Endothelial cell of umbilical vein (primary cell): ENCODE measurements around the gene MTA1. TPM values are rescaled to one million over a fixed set of nuclear protein-coding genes. Genes with fewer than 3 reads are reported as not detected.
A peak's percentile ranks its signal among the peaks of the same experiment; 100 is the strongest.

Experiments
- BruUV-seq: library from RNA; stranded (reverse); fragments of 400-500 nt; replicated peaks from 2 replicates; lab custom pipeline; 2021; lab: Mats Ljungman, UMichigan
- CTCF ChIA-PET: fragments of 300-600, 350-600 bp; sonication (Branson Sonifier 250); formaldehyde crosslinking; loops from one replicate; lab custom pipeline; 2021; ENCODE audit warnings: antibody characterized with exemption, inconsistent platforms; lab: Charles Lee
- POLR2A ChIA-PET: fragments of 300-600, 350-600 bp; sonication (Branson Sonifier 250); formaldehyde crosslinking; loops from one replicate; lab custom pipeline; 2021; ENCODE audit warnings: antibody characterized with exemption, inconsistent platforms; lab: Charles Lee
- DNase-seq: peaks from one replicate; pipeline ENCODE4 v3.0.0-alpha.2; 2011; ENCODE audit warnings: low read depth, low spot score
- FAIRE-seq: peaks from 2 replicates; lab custom pipeline; 2011; peaks lifted over from hg19 to GRCh38; lab: Jason Lieb, UNC
- H2AFZ ChIP-seq: 2 replicates; pipeline ENCODE4 v1.6.0; 2012; ENCODE audit warnings: low read depth, low read length, control low read depth, inconsistent platforms
- H3K27ac ChIP-seq: 2 replicates; pipeline ENCODE4 v1.5.1; 2011; ENCODE audit warnings: low read depth, mild to moderate bottlenecking, control low read depth, low read length, moderate library complexity; ENCODE audit not compliant: insufficient read depth
- H3K27me3 ChIP-seq, 2 experiments: 2 replicates each; pipeline versions ENCODE4 v1.6.0 to v1.6.1; 2011; ENCODE audit warnings: low read length in 2 of 2, mixed read lengths in 1 of 2; ENCODE audit not compliant: control insufficient read depth in 2 of 2, insufficient read depth in 2 of 2
- H3K36me3 ChIP-seq, 2 experiments: 2 replicates in 1 of 2; 3 replicates in 1 of 2; pipeline ENCODE4 v1.5.1; 2011; ENCODE audit warnings: low read length in 2 of 2, mild to moderate bottlenecking in 1 of 2, moderate library complexity in 1 of 2; ENCODE audit not compliant: control insufficient read depth in 2 of 2, insufficient read depth in 2 of 2; ENCODE audit errors: extremely low read depth in 1 of 2
- H3K4me1 ChIP-seq: 3 replicates; pipeline ENCODE4 v1.5.1; 2011; ENCODE audit warnings: mild to moderate bottlenecking, low read length; ENCODE audit not compliant: control insufficient read depth, insufficient read depth; ENCODE audit errors: extremely low read depth
- H3K4me2 ChIP-seq: 2 replicates; pipeline ENCODE4 v1.6.1; 2011; ENCODE audit warnings: low read length, control low read depth, mixed read lengths; ENCODE audit not compliant: insufficient read depth
- H3K4me3 ChIP-seq, 3 experiments: fragments of 200-600 bp in 1 of 3; sonication (generic), shearing (Covaris generic) in 1 of 3; replicated peaks in 1 of 3; 2 replicates each; pipeline ENCODE4 v1.5.1; 2011 to 2016; ENCODE audit warnings: control low read depth in 3 of 3, low read length in 3 of 3, mild to moderate bottlenecking in 2 of 3, inconsistent platforms in 1 of 3, low read depth in 1 of 3, moderate library complexity in 1 of 3; ENCODE audit not compliant: insufficient read depth in 1 of 3
- H3K79me2 ChIP-seq: 2 replicates; pipeline ENCODE4 v1.6.0; 2012; ENCODE audit warnings: low read length, inconsistent platforms; ENCODE audit not compliant: control insufficient read depth, insufficient read depth
- H3K9ac ChIP-seq: replicated peaks from 2 replicates; pipeline ENCODE3; 2011; ENCODE audit warnings: low read length, control low read depth; ENCODE audit not compliant: insufficient read depth; ENCODE audit errors: extremely low read depth
- H3K9me1 ChIP-seq: replicated peaks from 3 replicates; pipeline ENCODE4 v1.6.0; 2011; ENCODE audit warnings: mild to moderate bottlenecking, low read length; ENCODE audit not compliant: control insufficient read depth, insufficient read depth; ENCODE audit errors: extremely low read depth
- H3K9me3 ChIP-seq: replicated peaks from 2 replicates; pipeline ENCODE4 v1.5.1; 2012; ENCODE audit warnings: low read length, inconsistent platforms; ENCODE audit not compliant: control insufficient read depth, insufficient read depth
- H4K20me1 ChIP-seq: replicated peaks from 2 replicates; pipeline ENCODE3; 2011; ENCODE audit warnings: mild to moderate bottlenecking, low read length; ENCODE audit not compliant: control insufficient read depth, insufficient read depth; ENCODE audit errors: extremely low read depth
- EZH2 ChIP-seq: IDR thresholded peaks from 2 replicates; pipeline ENCODE4 v1.6.1; 2012; ENCODE audit warnings: borderline replicate concordance, low read depth, mild to moderate bottlenecking, moderate library complexity, low read length, inconsistent platforms; ENCODE audit not compliant: severe bottlenecking
- FOS ChIP-seq: IDR thresholded peaks from 2 replicates; pipeline ENCODE4 v1.6.1; 2011; ENCODE audit warnings: mild to moderate bottlenecking, low read length, moderate library complexity, borderline replicate concordance; ENCODE audit not compliant: insufficient read depth
- GATA2 ChIP-seq: IDR thresholded peaks from 2 replicates; pipeline ENCODE4 v1.7.0; 2011; ENCODE audit warnings: low read depth, mild to moderate bottlenecking, moderate library complexity, mixed read lengths, low read length; ENCODE audit not compliant: insufficient read length, insufficient read depth
- JUN ChIP-seq: IDR thresholded peaks from 2 replicates; pipeline ENCODE4 v1.6.1; 2011; ENCODE audit warnings: borderline replicate concordance, low read depth; ENCODE audit not compliant: insufficient read length, insufficient read depth
- MAX ChIP-seq: IDR thresholded peaks from 2 replicates; pipeline ENCODE4 v1.6.1; 2011; ENCODE audit not compliant: insufficient read depth, insufficient read length
- MYC ChIP-seq: IDR thresholded peaks from one replicate; pipeline ENCODE4 v1.6.1; 2011; ENCODE audit warnings: mild to moderate bottlenecking, low read depth, low read length
- POLR2A ChIP-seq: IDR thresholded peaks from 2 replicates; pipeline ENCODE4 v1.6.1; 2012; ENCODE audit warnings: low read depth, mild to moderate bottlenecking, control low read depth, low read length
- POLR2AphosphoS5 ChIP-seq: IDR thresholded peaks from 2 replicates; pipeline ENCODE4 v1.6.1; 2012; ENCODE audit warnings: low read depth, mild to moderate bottlenecking, control low read depth, low read length, moderate library complexity; ENCODE audit not compliant: insufficient read depth
- dilution Hi-C: fragments of 300-500 bp; cut with MboI; formaldehyde crosslinking; loops from one replicate; pipeline ENCODE4 v1.15.0; 2019; ENCODE audit warnings: low sequenced_read_pairs; ENCODE audit not compliant: extremely low pct_ligation_motif_present
- intact Hi-C: fragments of 100-400 bp; cut with micrococcal nuclease; formaldehyde crosslinking; loops from one replicate; pipeline ENCODE4 v1.10.0; 2022
- polyA plus RNA-seq, 4 experiments: library from polyadenylated mRNA; depleted of rRNA in 3 of 4; stranded (reverse) in 3 of 4; unstranded in 1 of 4; fragments of >200 nt; gene quantifications; 2 replicates each; pipeline versions ENCODE4 v1.2.1 to v1.2.3, GENCODE V29; 2011 to 2012; ENCODE audit warnings: missing spikeins in 1 of 4
- total RNA-seq: library from RNA; stranded (reverse); gene quantifications from 2 replicates; pipeline ENCODE4 v1.2.3, GENCODE V29; 2021
- TF ChIP-seq, protein P1 (sequence below), 2 donors: IDR thresholded peaks; 1 replicate in 1 of 2; 2 replicates in 1 of 2; pipeline ENCODE4 v1.5.1; 2011; ENCODE audit warnings: low read length in 2 of 2, mild to moderate bottlenecking in 2 of 2, moderate library complexity in 2 of 2, control low read depth in 1 of 2, inconsistent platforms in 1 of 2, low read depth in 1 of 2; ENCODE audit not compliant: insufficient read depth in 1 of 2; ENCODE audit errors: extremely low read depth in 1 of 2

The MTA1 gene
- total and polyA plus RNA-seq, 2 donors (not counting 3 experiments of a cell fraction or from before 2014, with no cell fraction given) = 85.2 to 167 TPM

DNA sequence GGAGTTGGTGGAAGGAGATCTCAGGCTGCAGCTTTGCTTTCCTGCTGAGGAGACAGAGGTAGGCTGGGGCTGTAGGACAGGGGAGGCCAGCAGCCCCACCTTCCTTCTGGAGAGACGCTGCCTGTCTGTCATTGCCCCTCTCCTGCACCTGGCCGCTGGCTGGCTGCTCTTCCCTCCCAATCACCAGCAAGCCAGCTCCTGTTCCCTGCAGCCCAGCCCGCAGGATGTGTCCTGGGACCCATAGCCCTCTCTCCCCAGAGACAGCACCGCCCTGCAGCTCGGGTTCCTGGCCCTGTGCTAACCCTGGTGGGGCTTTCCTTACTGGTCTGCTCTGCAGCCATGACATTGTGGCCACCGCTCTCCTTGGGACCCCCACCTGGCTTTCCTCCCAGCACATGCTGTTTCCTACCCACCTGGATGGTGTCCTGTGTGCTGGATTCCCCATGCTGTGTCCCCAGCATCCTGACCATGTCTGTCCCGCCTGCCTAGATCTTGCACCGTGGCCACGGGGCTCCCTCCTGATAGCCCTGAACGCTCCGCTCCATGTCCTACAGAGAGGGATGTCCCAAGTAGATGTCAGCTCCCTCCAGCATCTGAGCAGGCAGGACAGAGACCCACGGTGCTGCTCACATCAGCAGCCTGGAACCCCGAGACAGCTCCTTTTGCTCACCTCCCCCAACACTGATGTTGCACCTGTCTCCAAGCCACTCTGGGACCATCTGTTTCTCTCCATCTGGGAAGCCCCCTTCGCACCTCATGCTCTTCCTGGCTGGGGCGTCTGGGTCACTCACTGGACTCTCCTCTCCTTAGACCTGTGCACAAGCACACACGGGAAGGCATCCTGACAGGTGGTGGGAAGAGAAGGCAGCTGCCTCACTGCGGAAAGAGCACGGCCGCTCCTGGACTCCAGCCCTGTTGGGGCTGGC lies 1.1 kb upstream of the MTA1 start:
- intact Hi-C loops = loop anchor here (10.0 kb wide), 1 partner anchor 114 kb away; the partner anchor contains the start of gene BRF1
- no peaks in the 10 kb centered on the region for H4K20me1 ChIP-seq

More for the DNA sequence above, 1.1 kb upstream of the MTA1 start:
- Histone ChIP-seq H3K79me2 (peaks cover 39% of the 10 kb centered on the region), H3K4me2 (no peak overlapping the region), H3K4me1 (peaks cover 24% of the 10 kb centered on the region), H3K36me3 (no peaks in the 10 kb centered on the region), H3K4me3 (peak overlapping the region in 1 of 3 experiments; percentile 50), H3K9ac (no peak overlapping the region), H3K27ac (no peak overlapping the region), H3K9me3 (no peaks in the 10 kb centered on the region), H3K27me3 (no peaks in the 10 kb centered on the region), H3K9me1 (no peaks in the 10 kb centered on the region), H2AFZ (no peak overlapping the region)
- no peak for FAIRE-seq
- dilution Hi-C loops = no loop called here
- no peak for DNase-seq
- no TSS peak for BruUV-seq
- ChIA-PET CTCF (interaction anchor here (1.0 to 1.6 kb wide), 2 partner anchors 16 to 30 kb away, joined by 3 to 5 read pairs; no protein-coding TSS in a partner anchor), POLR2A (no interaction called here)
- TF ChIP-seq GATA2 (no peak), POLR2AphosphoS5 (no peak), EZH2 (no peak), FOS (no peak), POLR2A (no peak), JUN (no peak), MAX (no peak), MYC (no peak)
- TF ChIP-seq, protein P1, sequence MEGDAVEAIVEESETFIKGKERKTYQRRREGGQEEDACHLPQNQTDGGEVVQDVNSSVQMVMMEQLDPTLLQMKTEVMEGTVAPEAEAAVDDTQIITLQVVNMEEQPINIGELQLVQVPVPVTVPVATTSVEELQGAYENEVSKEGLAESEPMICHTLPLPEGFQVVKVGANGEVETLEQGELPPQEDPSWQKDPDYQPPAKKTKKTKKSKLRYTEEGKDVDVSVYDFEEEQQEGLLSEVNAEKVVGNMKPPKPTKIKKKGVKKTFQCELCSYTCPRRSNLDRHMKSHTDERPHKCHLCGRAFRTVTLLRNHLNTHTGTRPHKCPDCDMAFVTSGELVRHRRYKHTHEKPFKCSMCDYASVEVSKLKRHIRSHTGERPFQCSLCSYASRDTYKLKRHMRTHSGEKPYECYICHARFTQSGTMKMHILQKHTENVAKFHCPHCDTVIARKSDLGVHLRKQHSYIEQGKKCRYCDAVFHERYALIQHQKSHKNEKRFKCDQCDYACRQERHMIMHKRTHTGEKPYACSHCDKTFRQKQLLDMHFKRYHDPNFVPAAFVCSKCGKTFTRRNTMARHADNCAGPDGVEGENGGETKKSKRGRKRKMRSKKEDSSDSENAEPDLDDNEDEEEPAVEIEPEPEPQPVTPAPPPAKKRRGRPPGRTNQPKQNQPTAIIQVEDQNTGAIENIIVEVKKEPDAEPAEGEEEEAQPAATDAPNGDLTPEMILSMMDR (IDR thresholded peaks at IDR 0.05; ENCODE audit: extremely low read depth in 1 of 2, insufficient read depth in 1 of 2, low read depth in 1 of 2, low read length in 2 of 2) = no peak
